H1 (cell line): ENCODE data around the gene RNU2-1. TPM values are rescaled to one million over a fixed set of nuclear protein-coding genes. Genes with fewer than 3 reads are reported as not detected.
"Not testable (repeated sequence)": the region's sequence is repeated elsewhere in the genome, so short reads cannot be mapped to it uniquely, and the experiment has no call there.

ENCODE experiments used
- CTCF ChIA-PET: fragments of 300-600 bp; sonication (Branson Sonifier 250); formaldehyde crosslinking; loops from one replicate; lab custom pipeline; 2021; ENCODE audit not compliant: partially characterized antibody; lab: Charles Lee
- POLR2A ChIA-PET: fragments of 300-600 bp; sonication (Branson Sonifier 250); formaldehyde crosslinking; loops from one replicate; lab custom pipeline; 2021; ENCODE audit warnings: inconsistent platforms; ENCODE audit not compliant: partially characterized antibody; lab: Charles Lee
- DNase-seq, 2 experiments: peaks; one replicate each; pipeline versions ENCODE4 v3.0.0 to v3.0.0-alpha.2; 2010 to 2022; ENCODE audit warnings: low spot score in 2 of 2, low read depth in 1 of 2, mixed read lengths in 1 of 2
- FAIRE-seq: peaks from 2 replicates; lab custom pipeline; 2011; peaks lifted over from hg19 to GRCh38; lab: Jason Lieb, UNC
- H2AFZ ChIP-seq: 2 replicates; pipeline ENCODE4 v1.8.1; 2012; ENCODE audit warnings: low read length, inconsistent platforms
- H2AK5ac ChIP-seq: 2 replicates; pipeline ENCODE4 v1.6.1; 2013; ENCODE audit warnings: low read depth, low read length
- H2BK120ac ChIP-seq: replicated peaks from 2 replicates; pipeline ENCODE3; 2013; ENCODE audit warnings: low read depth, low read length, inconsistent platforms
- H2BK12ac ChIP-seq: 2 replicates; pipeline ENCODE4 v1.6.1; 2013; ENCODE audit warnings: low read depth, low read length
- H2BK15ac ChIP-seq: 2 replicates; pipeline ENCODE4 v1.6.1; 2013; ENCODE audit warnings: low read length
- H2BK20ac ChIP-seq: 2 replicates; pipeline ENCODE4 v1.6.1; 2013; ENCODE audit warnings: low read length
- H2BK5ac ChIP-seq: 2 replicates; pipeline ENCODE4 v1.6.1; 2013; ENCODE audit warnings: low read depth, low read length
- H3K14ac ChIP-seq: 2 replicates; pipeline ENCODE4 v1.6.1; 2013; ENCODE audit warnings: inconsistent platforms; ENCODE audit not compliant: insufficient read length
- H3K18ac ChIP-seq: 2 replicates; pipeline ENCODE4 v1.6.1; 2013; ENCODE audit warnings: low read length; ENCODE audit errors: extremely low read depth
- H3K23ac ChIP-seq: 2 replicates; pipeline ENCODE4 v1.6.1; 2013; ENCODE audit warnings: inconsistent platforms; ENCODE audit not compliant: insufficient read length
- H3K23me2 ChIP-seq: 2 replicates; pipeline ENCODE4 v1.6.1; 2013; ENCODE audit warnings: low read depth, low read length
- H3K27ac ChIP-seq: 2 replicates; pipeline ENCODE4 v1.6.1; 2011; ENCODE audit warnings: low read depth, low read length, inconsistent platforms
- H3K27me3 ChIP-seq, 4 experiments: replicated peaks in 1 of 4; 1 replicate in 1 of 4; 2 replicates in 3 of 4; pipeline versions ENCODE4 v1.6.1 to v1.8.1; 2011 to 2013; ENCODE audit warnings: low read length in 3 of 4, mild to moderate bottlenecking in 3 of 4, inconsistent platforms in 2 of 4, mixed read lengths in 2 of 4, moderate library complexity in 1 of 4; ENCODE audit not compliant: control insufficient read depth in 3 of 4, insufficient read depth in 3 of 4; ENCODE audit errors: extremely low read depth in 1 of 4
- H3K36me3 ChIP-seq, 4 experiments: 2 replicates each; pipeline versions ENCODE4 v1.6.1 to v1.8.1; 2011 to 2013; ENCODE audit warnings: mild to moderate bottlenecking in 4 of 4, low read length in 3 of 4, moderate library complexity in 2 of 4, control low read depth in 1 of 4, inconsistent platforms in 1 of 4; ENCODE audit not compliant: insufficient read depth in 4 of 4, control insufficient read depth in 2 of 4
- H3K4ac ChIP-seq: replicated peaks from 2 replicates; pipeline ENCODE3; 2013; ENCODE audit warnings: low read length, low read depth, mixed read lengths, inconsistent platforms; ENCODE audit not compliant: insufficient read length
- H3K4me1 ChIP-seq, 4 experiments: replicated peaks in 1 of 4; 1 replicate in 1 of 4; 2 replicates in 3 of 4; pipeline versions ENCODE4 v1.6.1 to v1.8.1; 2011 to 2013; ENCODE audit warnings: low read length in 3 of 4, inconsistent platforms in 2 of 4, mixed read lengths in 1 of 4; ENCODE audit not compliant: insufficient read depth in 4 of 4, control insufficient read depth in 3 of 4
- H3K4me2 ChIP-seq, 2 experiments: 2 replicates each; pipeline versions ENCODE4 v1.6.1 to v1.8.1; 2011 to 2013; ENCODE audit warnings: low read depth in 2 of 2, low read length in 2 of 2, control low read depth in 1 of 2, inconsistent platforms in 1 of 2, mild to moderate bottlenecking in 1 of 2; ENCODE audit not compliant: insufficient read depth in 1 of 2
- H3K4me3 ChIP-seq, 4 experiments: fragments of 200-600, 300-600 bp in 1 of 4; sonication (generic), shearing (Covaris generic), sonication (Bioruptor Twin) in 1 of 4; 2 replicates each; pipeline versions ENCODE4 v1.5.1 to v1.8.1; 2011 to 2016; ENCODE audit warnings: low read length in 4 of 4, low read depth in 3 of 4, control low read depth in 2 of 4, inconsistent platforms in 2 of 4, mild to moderate bottlenecking in 2 of 4, mixed read lengths in 1 of 4, moderate library complexity in 1 of 4; ENCODE audit not compliant: insufficient read depth in 2 of 4; ENCODE audit errors: extremely low read depth in 1 of 4
- H3K56ac ChIP-seq: replicated peaks from 2 replicates; pipeline ENCODE3; 2013; ENCODE audit warnings: low read depth, mild to moderate bottlenecking, mixed read lengths, low read length, inconsistent platforms; ENCODE audit not compliant: insufficient read length
- H3K79me1 ChIP-seq: 2 replicates; pipeline ENCODE4 v1.6.1; 2013; ENCODE audit warnings: low read depth, low read length, control low read depth
- H3K79me2 ChIP-seq, 2 experiments: 2 replicates each; pipeline versions ENCODE4 v1.6.1 to v1.8.1; 2012 to 2013; ENCODE audit warnings: low read length in 2 of 2, mild to moderate bottlenecking in 2 of 2, inconsistent platforms in 1 of 2; ENCODE audit not compliant: insufficient read depth in 2 of 2, control insufficient read depth in 1 of 2
- H3K9ac ChIP-seq, 4 experiments: replicated peaks in 1 of 4; 1 replicate in 1 of 4; 2 replicates in 3 of 4; pipeline versions ENCODE4 v1.6.1 to v1.8.1; 2011 to 2013; ENCODE audit warnings: low read depth in 3 of 4, low read length in 3 of 4, control low read depth in 2 of 4, mild to moderate bottlenecking in 2 of 4, moderate library complexity in 2 of 4, inconsistent platforms in 1 of 4; ENCODE audit errors: extremely low read depth in 1 of 4
- H3K9me3 ChIP-seq, 2 experiments: 2 replicates each; pipeline versions ENCODE4 v1.6.1 to v1.8.1; 2012 to 2013; ENCODE audit warnings: mild to moderate bottlenecking in 2 of 2, moderate library complexity in 2 of 2, control low read depth in 1 of 2, inconsistent platforms in 1 of 2, low read depth in 1 of 2, low read length in 1 of 2, mixed read lengths in 1 of 2; ENCODE audit not compliant: insufficient read depth in 2 of 2
- H4K20me1 ChIP-seq, 2 experiments: replicated peaks in 1 of 2; 2 replicates each; pipeline versions ENCODE3 to v1.8.1; 2011 to 2013; ENCODE audit warnings: inconsistent platforms in 2 of 2, low read length in 2 of 2, mild to moderate bottlenecking in 1 of 2; ENCODE audit not compliant: insufficient read depth in 2 of 2, control insufficient read depth in 1 of 2
- H4K5ac ChIP-seq: 2 replicates; pipeline ENCODE4 v1.6.1; 2013; ENCODE audit warnings: low read length, low read depth, mixed read lengths, inconsistent platforms; ENCODE audit not compliant: insufficient read length
- H4K8ac ChIP-seq: 2 replicates; pipeline ENCODE4 v1.8.0; 2013; ENCODE audit warnings: mild to moderate bottlenecking, moderate library complexity, low read length, inconsistent platforms; ENCODE audit not compliant: insufficient read depth; ENCODE audit errors: extremely low read depth
- H4K91ac ChIP-seq: replicated peaks from 2 replicates; pipeline ENCODE3; 2013; ENCODE audit warnings: low read length, mixed read lengths, inconsistent platforms; ENCODE audit not compliant: insufficient read length
- WGBS, 2 experiments: shearing (Covaris generic) in 1 of 2; methylation state at CpG; one replicate each; pipeline versions ENCODE4 v1.1.6 to v1.1.7; 2013 to 2015; ENCODE audit warnings: low lambda C conversion rate in 2 of 2, mixed read lengths in 2 of 2, inconsistent platforms in 1 of 2, low coverage in 1 of 2, missing lambda C conversion rate in 1 of 2; ENCODE audit not compliant: insufficient replicate concordance in 2 of 2, insufficient coverage in 1 of 2, insufficient read length in 1 of 2; ENCODE audit errors: extremely low coverage in 1 of 2, missing lambda C conversion rate in 1 of 2; 5-methylcytosine and 5-hydroxymethylcytosine counted together
- long read RNA-seq, 2 experiments: library from RNA in 1 of 2; library from capped mRNA in 1 of 2; stranded (forward); transcript quantifications; one replicate each; pipeline ENCODE4 v2.0.0, GENCODE V29; 2021; ENCODE audit warnings: inconsistent platforms in 1 of 2
- polyA minus RNA-seq, 3 experiments: library from RNA; depleted of rRNA, polyadenylated mRNA; stranded (reverse); fragments of >200 nt; gene quantifications; 1 replicate in 2 of 3; 2 replicates in 1 of 3; pipeline ENCODE4 v1.2.3, GENCODE V29; 2011
- polyA plus RNA-seq, 7 experiments: library from polyadenylated mRNA; depleted of rRNA in 3 of 7; stranded (reverse) in 5 of 7; unstranded in 2 of 7; fragments of >200 nt in 5 of 7; fragments of 200-250 nt in 2 of 7; gene quantifications; 1 replicate in 5 of 7; 2 replicates in 1 of 7; 4 replicates in 1 of 7; pipeline versions ENCODE4 v1.2.1 to v1.2.3, GENCODE V29; 2011 to 2013; ENCODE audit warnings: missing spikeins in 2 of 7, mixed read lengths in 2 of 7
- total RNA-seq: library from RNA; stranded (reverse); fragmentation: NEBNext Ultra II Directional; extraction: Animal tissue kit (Norgen Biotek cat#: 25700); gene quantifications from 2 replicates; pipeline ENCODE4 v1.2.1, GENCODE V29; 2021

The RNU2-1 gene
- total RNA-seq (2,508 and 2,656 TPM in 2 replicates), polyA plus RNA-seq (2011; rRNA removed) (not detected in 2 replicates), polyA minus RNA-seq (2011; rRNA and poly(A)+ RNA removed) (not detected in 2 replicates)
- not detected for polyA plus RNA-seq (2011; cell fraction: cytosol; rRNA removed)
- not detected for polyA plus RNA-seq (2011; cell fraction: nucleus; rRNA removed)
- not detected in 4 replicates for polyA plus RNA-seq (2012, experiment 1 of 2)
- polyA plus RNA-seq (2012, experiment 2 of 2) = not detected
- not detected for polyA plus RNA-seq (2013, experiment 1 of 2)
- not detected for polyA plus RNA-seq (2013, experiment 2 of 2)
- polyA minus RNA-seq (2011; cell fraction: cytosol; rRNA and poly(A)+ RNA removed) = not detected
- not detected for polyA minus RNA-seq (2011; cell fraction: nucleus; rRNA and poly(A)+ RNA removed)
- long read RNA-seq, experiment 1 = 0 reads
- long read RNA-seq, experiment 2 = 0 reads

DNA sequence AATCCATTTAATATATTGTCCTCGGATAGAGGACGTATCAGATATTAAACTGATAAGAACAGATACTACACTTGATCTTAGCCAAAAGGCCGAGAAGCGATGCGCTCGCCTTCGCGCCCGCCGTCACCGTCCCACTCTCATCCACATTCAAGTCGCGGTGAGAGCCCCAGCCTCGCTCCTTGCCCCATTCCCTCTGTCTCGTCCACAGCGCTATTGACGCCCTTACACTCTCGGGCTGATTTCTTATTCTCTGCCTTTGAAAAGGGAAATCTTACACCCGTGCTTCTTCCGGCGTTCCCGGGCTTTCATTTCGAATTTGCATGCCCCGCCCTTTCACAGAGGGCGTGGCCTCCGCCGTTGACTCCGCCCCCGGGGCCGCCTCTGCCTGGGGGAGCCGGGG is at the start of gene RNU2-1:
RNU2-1 (minus strand) TSS at position 101 of the 400 bp plus-strand sequence.
- H4K8ac ChIP-seq, H3K4me3 ChIP-seq, H3K56ac ChIP-seq, H4K91ac ChIP-seq, H2AK5ac ChIP-seq, H2BK15ac ChIP-seq, H3K4me2 ChIP-seq, CTCF ChIA-PET, H3K27me3 ChIP-seq, H3K14ac ChIP-seq, FAIRE-seq, H3K23me2 ChIP-seq, H3K23ac ChIP-seq, H3K4me1 ChIP-seq, H2BK12ac ChIP-seq, H3K79me2 ChIP-seq, H3K18ac ChIP-seq, H2AFZ ChIP-seq, H3K9me3 ChIP-seq, POLR2A ChIA-PET, H4K5ac ChIP-seq, H2BK5ac ChIP-seq, H3K9ac ChIP-seq, H4K20me1 ChIP-seq, H2BK120ac ChIP-seq, H3K79me1 ChIP-seq, H2BK20ac ChIP-seq, H3K27ac ChIP-seq, H3K4ac ChIP-seq, H3K36me3 ChIP-seq, DNase-seq: not testable (repeated sequence)
- no CpG with 5 or more reads among the region's 31 CpGs for WGBS, 2 experiments

DNA sequence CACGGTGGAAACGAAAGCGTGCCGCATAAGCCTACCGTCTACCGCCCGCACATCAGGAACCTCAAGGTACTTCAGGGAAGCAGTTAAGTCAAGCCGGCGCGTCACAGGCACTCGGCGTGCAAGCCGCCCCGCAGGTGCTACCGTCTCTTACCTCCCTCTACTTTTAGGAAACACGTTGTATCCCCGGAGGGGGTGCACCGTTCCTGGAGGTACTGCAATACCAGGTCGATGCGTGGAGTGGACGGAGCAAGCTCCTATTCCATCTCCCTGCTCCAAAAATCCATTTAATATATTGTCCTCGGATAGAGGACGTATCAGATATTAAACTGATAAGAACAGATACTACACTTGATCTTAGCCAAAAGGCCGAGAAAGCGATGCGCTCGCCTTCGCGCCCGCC is 39.1 kb upstream of the RNU2-1 start:
- H3K9ac ChIP-seq, H2AK5ac ChIP-seq, H3K79me2 ChIP-seq, H3K9me3 ChIP-seq, H2BK15ac ChIP-seq, H4K20me1 ChIP-seq, H3K4me1 ChIP-seq, POLR2A ChIA-PET, CTCF ChIA-PET, H2AFZ ChIP-seq, H3K27ac ChIP-seq, H4K5ac ChIP-seq, H2BK5ac ChIP-seq, H3K4ac ChIP-seq, H3K27me3 ChIP-seq, DNase-seq, H3K36me3 ChIP-seq, H2BK12ac ChIP-seq, H4K8ac ChIP-seq, H3K23ac ChIP-seq, H3K4me3 ChIP-seq, H3K79me1 ChIP-seq, FAIRE-seq, H3K56ac ChIP-seq, H3K14ac ChIP-seq, H3K4me2 ChIP-seq, H2BK20ac ChIP-seq, H3K18ac ChIP-seq, H3K23me2 ChIP-seq, H4K91ac ChIP-seq, H2BK120ac ChIP-seq: not testable (repeated sequence)
- WGBS, 2 experiments = no CpG with 5 or more reads among the region's 30 CpGs
